ENCODE measurements around the gene SLC6A12.

The SLC6A12 gene

DNA sequence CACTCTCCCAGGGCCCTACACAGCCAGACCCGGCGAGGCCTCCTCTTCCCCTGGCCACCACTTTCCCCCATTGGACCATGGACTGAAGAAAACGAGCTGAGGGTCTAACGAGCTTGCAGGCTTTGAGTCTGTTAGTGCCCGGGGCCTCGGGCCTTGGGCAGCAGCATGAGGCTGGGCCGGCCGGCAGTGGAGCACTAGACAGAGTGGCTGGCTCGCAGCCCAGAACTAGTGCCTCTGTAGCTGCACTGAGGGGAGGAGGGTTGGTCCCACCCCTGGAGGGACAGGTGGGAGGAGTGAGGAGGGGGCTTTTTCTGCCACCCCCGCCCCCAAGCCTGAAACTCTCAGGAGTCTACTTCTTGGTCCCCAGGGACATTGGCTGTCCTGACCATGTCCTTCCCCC lies 38.7 kb downstream of the SLC6A12 start:
- H3K9ac ChIP-seq = no peak overlapping the region

DNA sequence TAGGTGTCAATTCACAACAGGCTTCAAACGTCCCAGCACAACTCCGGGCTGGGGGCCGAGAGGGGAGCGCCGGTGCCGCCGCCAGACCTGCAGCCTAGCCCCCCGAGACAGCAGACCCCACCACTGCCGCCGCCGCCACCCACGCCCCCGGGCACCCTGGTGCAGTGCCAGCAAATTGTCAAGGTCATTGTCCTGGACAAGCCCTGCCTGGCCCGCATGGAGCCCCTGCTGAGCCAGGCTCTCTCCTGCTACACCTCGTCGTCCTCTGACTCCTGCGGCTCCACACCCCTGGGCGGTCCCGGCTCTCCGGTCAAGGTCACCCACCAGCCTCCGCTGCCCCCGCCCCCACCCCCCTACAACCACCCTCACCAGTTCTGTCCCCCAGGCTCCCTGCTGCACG lies 39.4 kb downstream of the SLC6A12 start:
- Histone ChIP-seq H3K4me2 (no peak overlapping the region), H3K9me3 (replicated peaks in 1 of 11) (no peaks in the 10 kb centered on the region), H3K4me3 (no peak overlapping the region), H3K27ac (no peak overlapping the region), H3K27me3 (no peaks in the 10 kb centered on the region), H3K9ac (no peak overlapping the region), H3K36me3 (no peaks in the 10 kb centered on the region), H4K20me1 (no peaks in the 10 kb centered on the region; a peak in 2 of 22 replicates), H3K4me1 (peaks cover 42 to 52% (median 45%) of the 10 kb centered on the region in 10 experiments)
- no peak for TF ChIP-seq Cebpa-rat (IDR thresholded peaks at IDR 0.05)

More for the DNA sequence above, 38.7 kb downstream of the SLC6A12 start:
- Histone ChIP-seq H3K4me2 (no peak overlapping the region), H4K20me1 (no peaks in the 10 kb centered on the region; a peak in 2 of 22 replicates), H3K27ac (no peak overlapping the region), H3K36me3 (no peaks in the 10 kb centered on the region), H3K4me1 (peaks cover 40 to 54% (median 45%) of the 10 kb centered on the region in 10 experiments), H3K9me3 (replicated peaks in 1 of 11) (no peaks in the 10 kb centered on the region), H3K4me3 (no peak overlapping the region), H3K27me3 (no peaks in the 10 kb centered on the region)
- TF ChIP-seq Cebpa-rat (IDR thresholded peaks at IDR 0.05) = no peak

DNA sequence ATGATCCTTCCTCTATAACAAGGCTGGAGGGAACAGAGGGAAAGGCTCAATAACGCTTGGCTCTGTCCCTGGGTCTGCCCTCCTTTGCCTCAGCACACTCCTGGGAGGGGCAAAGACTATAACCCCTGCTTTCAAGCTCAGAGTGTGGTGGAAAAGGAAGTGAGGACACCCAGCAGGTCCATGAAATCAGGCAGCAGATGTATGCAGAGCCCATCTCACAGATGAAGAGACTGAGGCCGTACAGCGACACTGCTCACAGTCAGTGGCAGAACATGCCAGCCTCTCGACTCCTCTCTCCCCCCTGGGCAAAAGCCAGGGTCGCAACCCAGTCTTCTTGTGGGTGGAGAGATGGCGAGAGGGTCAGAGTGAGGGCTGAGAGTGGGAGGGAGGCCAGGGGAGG lies 39.8 kb downstream of the SLC6A12 start:
- no peaks in the 10 kb centered on the region for H3K36me3 ChIP-seq
- no peaks in the 10 kb centered on the region; a peak in 1 of 22 replicates for H4K20me1 ChIP-seq
- no peak for TF ChIP-seq Cebpa-rat (IDR thresholded peaks at IDR 0.05)
- no peaks in the 10 kb centered on the region for H3K9me3 ChIP-seq (replicated peaks in 1 of 11)
- peak overlapping the region in 6 of 11 experiments; percentile 57 to 73 (median 66); a peak in 10 of 22 replicates for H3K4me2 ChIP-seq
- no peak overlapping the region for H3K4me3 ChIP-seq
- H3K27ac ChIP-seq = no peak overlapping the region
- H3K4me1 ChIP-seq = peaks cover 45 to 57% (median 48%) of the 10 kb centered on the region in 10 experiments
- no peaks in the 10 kb centered on the region for H3K27me3 ChIP-seq
- H3K9ac ChIP-seq = no peak overlapping the region

DNA sequence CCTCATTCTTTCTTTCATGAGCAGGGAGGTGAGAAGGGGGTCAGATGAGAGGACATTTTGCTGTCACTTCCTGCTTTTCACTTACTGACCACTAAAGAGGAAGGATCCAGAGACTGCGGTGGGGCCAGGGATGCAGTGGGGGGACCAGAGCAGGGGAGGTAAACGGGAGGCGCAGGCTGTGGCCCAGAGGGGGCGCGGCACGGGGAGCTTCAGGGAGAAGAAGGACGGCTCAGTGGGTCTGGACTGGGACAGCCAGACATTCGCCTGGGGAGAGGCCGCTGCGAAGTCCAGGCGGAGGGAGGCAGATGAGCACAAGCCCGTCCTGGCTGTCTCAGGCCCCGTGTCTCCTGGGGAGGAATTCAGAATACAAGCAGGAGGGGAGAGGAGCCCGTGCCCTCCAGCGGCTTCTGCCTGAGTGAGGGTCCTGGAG lies 41.2 kb downstream of the SLC6A12 start:
- peak overlapping the region in 1 of 11 experiments; percentile 18; a peak in 1 of 22 replicates for H3K9ac ChIP-seq
- H3K4me2 ChIP-seq = peak overlapping the region; percentile 47 to 79 (median 65)
- no peaks in the 10 kb centered on the region for H3K27me3 ChIP-seq

DNA sequence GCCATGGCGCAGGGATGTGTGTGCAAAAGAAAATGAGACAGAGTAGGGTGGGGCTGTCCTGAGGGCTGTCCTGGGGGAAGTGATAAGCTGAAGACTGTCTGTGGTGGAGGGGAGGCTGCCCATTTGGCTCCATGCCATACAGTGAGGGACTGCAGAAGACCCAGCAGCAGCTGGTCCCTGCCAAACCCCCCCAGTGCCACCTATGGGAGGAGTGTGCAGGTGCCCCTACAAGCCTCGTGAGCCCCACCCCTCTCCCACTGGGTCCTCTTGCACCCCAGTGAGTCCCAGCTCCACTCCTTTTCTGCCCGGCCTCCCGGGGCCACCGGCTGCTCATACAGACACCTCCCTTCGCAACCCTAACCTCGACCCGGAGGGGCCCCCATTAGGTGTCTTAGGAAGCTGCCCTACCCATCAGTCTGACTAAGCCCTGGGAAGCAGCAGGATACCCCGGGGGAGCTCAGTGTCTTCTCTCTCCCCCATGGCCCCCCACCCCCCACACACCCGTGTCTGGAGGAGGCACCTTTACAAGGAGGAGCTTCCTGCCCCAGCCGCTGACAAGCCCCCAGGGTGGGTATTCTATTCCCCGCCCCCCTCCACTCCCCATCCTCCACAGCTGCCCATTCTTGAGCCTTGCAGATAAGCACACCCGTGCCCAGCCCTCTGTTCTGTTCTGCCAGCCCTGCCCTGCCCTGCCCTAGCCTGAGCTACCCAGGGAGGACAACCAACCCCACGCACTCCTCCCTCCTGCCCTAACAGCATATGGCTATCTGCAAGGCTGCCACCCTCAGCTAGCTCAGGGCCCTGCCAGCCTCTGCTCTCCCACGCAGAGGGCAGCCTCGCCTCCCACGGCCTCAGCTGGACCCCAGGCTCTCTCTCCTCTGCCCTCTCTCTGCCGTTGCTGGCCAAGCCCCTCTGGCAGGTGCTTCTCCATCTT lies 41.9 kb downstream of the SLC6A12 start:
- no peaks in the 10 kb centered on the region for H3K27me3 ChIP-seq
- H3K36me3 ChIP-seq = no peaks in the 10 kb centered on the region
- peak overlapping the region; percentile 47 to 79 (median 65); a peak in 21 of 22 replicates for H3K4me2 ChIP-seq
- no peak for TF ChIP-seq Cebpa-rat (IDR thresholded peaks at IDR 0.05)
- no peak overlapping the region; a peak in 1 of 22 replicates for H3K9ac ChIP-seq
- H4K20me1 ChIP-seq = no peaks in the 10 kb centered on the region; a peak in 1 of 22 replicates
- H3K9me3 ChIP-seq (replicated peaks in 1 of 11) = no peaks in the 10 kb centered on the region
- no peak overlapping the region for H3K4me3 ChIP-seq
- 0 out of 22 replicates have a peak overlapping the region, but pooled peaks of 1 of the 11 experiments have one; percentile 10 for H3K27ac ChIP-seq
- peaks cover 56 to 68% (median 65%) of the 10 kb centered on the region in 10 experiments for H3K4me1 ChIP-seq

More for the DNA sequence above, 41.2 kb downstream of the SLC6A12 start:
- no peak overlapping the region for H3K4me3 ChIP-seq
- peaks cover 56 to 68% (median 62%) of the 10 kb centered on the region in 10 experiments for H3K4me1 ChIP-seq
- no peaks in the 10 kb centered on the region for H3K9me3 ChIP-seq (replicated peaks in 1 of 11)
- H4K20me1 ChIP-seq = no peaks in the 10 kb centered on the region; a peak in 1 of 22 replicates
- no peaks in the 10 kb centered on the region for H3K36me3 ChIP-seq
- no peak for TF ChIP-seq Cebpa-rat (IDR thresholded peaks at IDR 0.05)
- H3K27ac ChIP-seq = 0 out of 22 replicates have a peak overlapping the region, but pooled peaks of 1 of the 11 experiments have one; percentile 10

DNA sequence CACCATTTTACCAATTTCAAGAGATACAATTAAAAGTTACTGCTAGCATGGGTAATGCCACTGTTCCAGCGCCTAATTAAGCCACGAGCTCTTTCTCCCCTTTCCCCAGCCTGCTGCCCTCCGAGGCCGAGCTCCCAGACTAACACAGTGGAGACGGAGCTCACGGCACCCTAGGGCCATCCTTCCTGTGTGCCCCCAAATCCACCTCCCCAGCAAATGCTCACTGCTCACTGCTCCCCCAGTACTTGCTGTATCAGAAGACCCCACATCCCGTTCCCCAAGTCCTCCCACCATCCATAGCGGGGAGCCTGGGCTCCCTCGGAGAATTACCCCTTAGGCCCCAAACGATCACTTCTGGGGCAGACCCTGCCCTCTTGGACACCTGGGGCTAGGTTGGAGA lies 42.7 kb downstream of the SLC6A12 start:
- no peak for TF ChIP-seq Cebpa-rat (IDR thresholded peaks at IDR 0.05)
- no peaks in the 10 kb centered on the region for H3K9me3 ChIP-seq (replicated peaks in 1 of 11)
- H3K9ac ChIP-seq = no peak overlapping the region
- peaks cover 53 to 68% (median 63%) of the 10 kb centered on the region in 10 experiments for H3K4me1 ChIP-seq
- H3K4me3 ChIP-seq = no peak overlapping the region
- no peaks in the 10 kb centered on the region; a peak in 1 of 22 replicates for H4K20me1 ChIP-seq
- no peak overlapping the region for H3K27ac ChIP-seq
- H3K4me2 ChIP-seq = no peak overlapping the region
- H3K27me3 ChIP-seq = no peaks in the 10 kb centered on the region
- H3K36me3 ChIP-seq = no peaks in the 10 kb centered on the region

DNA sequence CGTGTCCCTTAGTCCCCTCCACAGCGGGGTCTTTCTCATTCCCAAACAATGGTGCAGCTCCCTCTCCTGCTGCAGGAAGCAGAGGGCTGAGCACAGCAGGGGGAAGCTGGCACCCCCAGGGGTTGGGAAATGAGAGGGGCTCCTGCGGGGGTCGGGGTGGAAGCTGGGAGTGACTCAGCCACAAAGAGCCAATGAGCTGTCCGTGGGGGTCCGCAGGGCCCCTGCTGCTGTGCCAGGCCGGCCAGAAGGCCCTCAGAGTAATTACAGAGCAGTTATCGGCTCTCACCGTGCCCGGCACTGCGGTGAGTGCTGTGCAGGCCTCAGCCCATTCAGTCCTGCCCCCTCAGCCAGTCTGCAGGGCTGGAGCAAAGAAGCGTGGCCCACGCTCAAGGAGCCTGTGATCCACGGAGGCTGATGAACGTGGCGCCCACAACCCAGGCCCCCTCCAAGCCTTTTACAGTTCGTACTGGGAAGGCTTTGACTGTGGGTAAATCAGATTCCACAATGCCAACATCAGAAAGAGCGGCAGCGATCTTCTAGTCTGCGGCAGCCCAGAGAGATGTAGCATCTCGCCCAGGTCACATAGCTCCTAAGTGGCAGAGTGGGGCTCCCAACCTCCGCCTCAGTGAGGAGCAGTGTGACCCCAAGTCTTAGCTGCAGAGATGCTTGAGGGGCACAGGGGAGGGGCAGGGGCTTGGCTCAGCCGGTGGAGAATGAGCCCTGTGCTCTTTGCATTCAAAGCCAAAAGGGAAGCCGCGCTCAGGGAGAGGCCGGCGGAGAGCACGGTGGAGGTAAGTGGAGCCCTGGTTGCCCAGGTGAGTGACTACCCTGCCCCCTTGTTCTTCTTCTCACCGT lies 43.4 kb downstream of the SLC6A12 start:
- H3K4me1 ChIP-seq = peaks cover 47 to 66% (median 57%) of the 10 kb centered on the region in 10 experiments
- H3K9me3 ChIP-seq (replicated peaks in 1 of 11) = no peaks in the 10 kb centered on the region
- H3K27ac ChIP-seq = no peak overlapping the region
- H4K20me1 ChIP-seq = no peaks in the 10 kb centered on the region; a peak in 1 of 22 replicates
- H3K9ac ChIP-seq = no peak overlapping the region
- no peak overlapping the region for H3K4me2 ChIP-seq
- H3K36me3 ChIP-seq = no peaks in the 10 kb centered on the region
- no peaks in the 10 kb centered on the region for H3K27me3 ChIP-seq
- no peak overlapping the region for H3K4me3 ChIP-seq
- TF ChIP-seq Cebpa-rat (IDR thresholded peaks at IDR 0.05) = no peak

DNA sequence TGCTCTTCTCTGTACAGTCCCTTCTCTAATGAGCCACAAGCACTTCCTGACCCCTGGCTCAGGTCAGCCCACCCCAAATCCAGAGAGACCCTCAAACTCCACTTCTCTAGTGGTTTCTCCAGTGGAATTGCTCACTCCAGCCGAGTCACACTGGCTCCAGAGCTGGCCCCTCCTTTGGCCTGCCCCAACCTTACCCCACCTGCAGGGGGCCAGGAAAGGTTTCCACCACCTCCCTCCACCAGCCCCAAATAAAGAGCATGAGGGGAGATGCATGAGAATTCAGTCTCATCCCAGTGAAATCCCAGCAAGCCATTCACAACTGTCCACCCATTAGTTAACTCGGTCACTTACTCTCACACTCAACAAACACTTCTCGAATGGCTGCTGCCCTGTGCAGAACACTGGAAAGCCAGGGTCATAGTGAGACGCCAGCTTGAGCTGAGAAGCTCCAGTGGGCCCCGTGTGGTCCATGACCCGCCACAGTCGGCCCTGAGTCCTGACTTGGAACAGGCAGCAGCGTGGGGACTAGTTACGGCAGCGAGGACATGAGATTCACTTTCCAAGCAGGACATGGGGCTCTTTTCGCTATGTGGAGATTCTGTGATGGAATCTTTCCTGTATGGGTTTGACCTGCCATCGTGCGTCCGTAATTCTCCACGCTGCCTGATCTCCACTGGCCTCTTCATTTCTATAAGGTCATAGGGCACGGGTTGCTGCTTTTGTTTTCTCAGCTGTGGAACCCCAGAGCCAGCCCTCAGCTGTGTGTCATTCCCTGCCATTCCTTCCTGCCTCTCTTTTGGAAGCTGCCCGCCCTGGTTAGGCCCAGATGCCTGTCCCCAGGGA lies 44.2 kb downstream of the SLC6A12 start:
- H3K9me3 ChIP-seq (replicated peaks in 1 of 11) = no peaks in the 10 kb centered on the region
- H3K27me3 ChIP-seq = no peaks in the 10 kb centered on the region
- no peak overlapping the region for H3K9ac ChIP-seq
- H4K20me1 ChIP-seq = no peaks in the 10 kb centered on the region
- TF ChIP-seq Cebpa-rat (IDR thresholded peaks at IDR 0.05) = no peak
- no peaks in the 10 kb centered on the region for H3K36me3 ChIP-seq
- H3K4me1 ChIP-seq = peaks cover 47 to 72% (median 60%) of the 10 kb centered on the region in 10 experiments
- H3K4me2 ChIP-seq = peak overlapping the region; percentile 33 to 70 (median 53); a peak in 20 of 22 replicates
- no peak overlapping the region for H3K4me3 ChIP-seq
- no peak overlapping the region for H3K27ac ChIP-seq
